ENCODE measurements around the gene MAP3K20. TPM values are rescaled to one million over a fixed set of nuclear protein-coding genes. Genes with fewer than 3 reads are reported as not detected.

The MAP3K20 gene
- total RNA-seq, 1 donor from 2014 or later: 11.8 TPM

DNA sequence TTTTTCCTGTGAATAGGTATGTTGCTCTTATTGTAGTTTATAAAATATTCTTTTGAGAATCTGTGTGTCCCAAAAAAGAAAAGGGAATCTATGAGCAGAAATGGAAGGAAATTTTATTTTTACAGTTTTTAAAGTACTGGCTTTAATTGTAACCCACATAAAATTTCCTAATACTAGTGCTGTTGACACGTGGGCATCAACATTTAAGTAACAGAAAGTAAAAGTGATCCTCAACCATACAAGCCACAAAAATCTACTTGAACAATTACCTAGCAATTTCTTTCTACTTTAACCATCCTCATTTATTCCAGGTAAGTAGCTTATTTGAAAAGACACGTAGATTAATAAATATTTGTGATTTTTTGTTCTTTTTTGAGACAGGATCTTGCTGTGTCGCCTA, 62.0 kb downstream of the MAP3K20 start:
- H3K27me3 Mint-ChIP-seq (ENCODE audit: unreplicated experiment): no peaks in the 10 kb centered on the region
- TF ChIP-seq, protein P1, sequence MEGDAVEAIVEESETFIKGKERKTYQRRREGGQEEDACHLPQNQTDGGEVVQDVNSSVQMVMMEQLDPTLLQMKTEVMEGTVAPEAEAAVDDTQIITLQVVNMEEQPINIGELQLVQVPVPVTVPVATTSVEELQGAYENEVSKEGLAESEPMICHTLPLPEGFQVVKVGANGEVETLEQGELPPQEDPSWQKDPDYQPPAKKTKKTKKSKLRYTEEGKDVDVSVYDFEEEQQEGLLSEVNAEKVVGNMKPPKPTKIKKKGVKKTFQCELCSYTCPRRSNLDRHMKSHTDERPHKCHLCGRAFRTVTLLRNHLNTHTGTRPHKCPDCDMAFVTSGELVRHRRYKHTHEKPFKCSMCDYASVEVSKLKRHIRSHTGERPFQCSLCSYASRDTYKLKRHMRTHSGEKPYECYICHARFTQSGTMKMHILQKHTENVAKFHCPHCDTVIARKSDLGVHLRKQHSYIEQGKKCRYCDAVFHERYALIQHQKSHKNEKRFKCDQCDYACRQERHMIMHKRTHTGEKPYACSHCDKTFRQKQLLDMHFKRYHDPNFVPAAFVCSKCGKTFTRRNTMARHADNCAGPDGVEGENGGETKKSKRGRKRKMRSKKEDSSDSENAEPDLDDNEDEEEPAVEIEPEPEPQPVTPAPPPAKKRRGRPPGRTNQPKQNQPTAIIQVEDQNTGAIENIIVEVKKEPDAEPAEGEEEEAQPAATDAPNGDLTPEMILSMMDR (IDR thresholded peaks at IDR 0.05; ENCODE audit: unreplicated experiment): no peak
- no peaks in the 10 kb centered on the region for H3K9me3 Mint-ChIP-seq (ENCODE audit: unreplicated experiment)
- H3K27ac Mint-ChIP-seq (ENCODE audit: unreplicated experiment): no peak overlapping the region
- peaks cover 6% of the 10 kb centered on the region for H3K36me3 Mint-ChIP-seq (ENCODE audit: low read depth, unreplicated experiment)
- no peak for DNase-seq (ENCODE audit: low spot score)
- H3K4me1 Mint-ChIP-seq (ENCODE audit: unreplicated experiment): peaks cover 15% of the 10 kb centered on the region
- H3K4me3 Mint-ChIP-seq (ENCODE audit: unreplicated experiment): no peak overlapping the region

DNA sequence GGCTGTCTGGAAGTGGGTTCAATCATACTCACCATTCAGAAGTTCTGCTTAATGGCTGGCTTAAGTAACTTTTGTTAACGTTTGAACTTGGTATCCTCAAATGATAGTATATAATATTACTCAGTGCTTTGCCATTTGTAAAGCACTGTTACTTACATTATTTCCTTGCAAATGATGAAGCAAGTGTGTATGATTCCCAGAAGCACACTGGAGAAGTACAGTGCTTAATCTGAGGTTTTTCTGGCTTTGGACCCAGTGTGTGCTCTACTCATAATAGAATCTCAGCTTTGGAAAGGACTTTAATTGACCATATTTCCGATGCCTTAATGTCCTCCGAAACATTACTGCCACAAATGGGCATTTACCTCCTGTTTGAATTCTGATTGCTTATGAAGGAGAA, 63.3 kb downstream of the MAP3K20 start:
- DNase-seq (ENCODE audit: low spot score): no peak
- Mint-ChIP-seq H3K4me1 (ENCODE audit: unreplicated experiment) (peaks cover 15% of the 10 kb centered on the region), H3K36me3 (ENCODE audit: low read depth, unreplicated experiment) (peaks cover 6% of the 10 kb centered on the region), H3K27me3 (ENCODE audit: unreplicated experiment) (no peaks in the 10 kb centered on the region), H3K9me3 (ENCODE audit: unreplicated experiment) (no peaks in the 10 kb centered on the region), H3K4me3 (ENCODE audit: unreplicated experiment) (no peak overlapping the region), H3K27ac (ENCODE audit: unreplicated experiment) (no peak overlapping the region)
- TF ChIP-seq, protein P1 (IDR thresholded peaks at IDR 0.05; ENCODE audit: unreplicated experiment): no peak

DNA sequence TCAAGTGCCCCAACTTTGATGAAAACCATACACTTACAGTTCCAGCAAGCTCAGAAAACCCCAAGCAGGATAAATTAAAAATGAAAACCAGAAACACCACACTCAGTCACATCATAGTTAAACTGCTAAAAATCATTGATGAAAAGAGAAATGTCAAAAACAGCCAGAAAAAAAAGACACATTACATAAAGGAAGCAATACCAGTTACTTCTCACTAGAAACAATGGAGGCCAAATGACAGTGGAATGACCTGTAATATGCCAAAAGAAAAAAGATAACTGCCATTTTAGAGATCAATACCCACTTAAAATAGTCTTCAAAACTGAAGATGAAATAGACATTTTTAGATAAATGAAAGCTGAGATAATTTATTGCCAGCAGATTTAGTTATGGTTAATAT, 66.0 kb downstream of the MAP3K20 start:
- H3K27ac Mint-ChIP-seq (ENCODE audit: unreplicated experiment): no peak overlapping the region
- H3K27me3 Mint-ChIP-seq (ENCODE audit: unreplicated experiment): no peaks in the 10 kb centered on the region
- TF ChIP-seq, protein P1 (IDR thresholded peaks at IDR 0.05; ENCODE audit: unreplicated experiment): no peak

DNA sequence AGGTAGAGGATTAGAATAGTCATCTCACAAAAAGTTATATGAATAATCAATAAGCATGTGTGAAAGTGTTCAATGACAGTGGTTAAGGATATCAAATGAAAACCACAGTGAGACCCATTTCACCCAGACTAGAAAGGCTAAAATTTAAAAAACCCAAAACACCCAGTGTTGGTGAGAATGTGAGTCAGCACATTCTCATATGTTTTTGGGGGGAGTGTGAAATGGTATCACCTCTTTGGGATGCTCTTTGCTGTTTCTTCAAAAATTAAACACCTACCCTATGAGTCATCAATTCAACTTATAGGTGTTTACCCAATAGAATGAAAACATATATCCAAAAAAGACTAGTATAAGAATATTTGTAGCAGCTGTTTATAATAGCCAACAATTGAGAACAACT, 69.8 kb downstream of the MAP3K20 start:
- no peaks in the 10 kb centered on the region for H3K27me3 Mint-ChIP-seq (ENCODE audit: unreplicated experiment)
- H3K27ac Mint-ChIP-seq (ENCODE audit: unreplicated experiment): no peak overlapping the region
- H3K4me3 Mint-ChIP-seq (ENCODE audit: unreplicated experiment): no peak overlapping the region
- TF ChIP-seq, protein P1 (IDR thresholded peaks at IDR 0.05; ENCODE audit: unreplicated experiment): no peak
- H3K4me1 Mint-ChIP-seq (ENCODE audit: unreplicated experiment): peaks cover 6% of the 10 kb centered on the region
- H3K9me3 Mint-ChIP-seq (ENCODE audit: unreplicated experiment): no peaks in the 10 kb centered on the region
- H3K36me3 Mint-ChIP-seq (ENCODE audit: low read depth, unreplicated experiment): peaks cover 6% of the 10 kb centered on the region
- no peak for DNase-seq (ENCODE audit: low spot score)

More for the DNA sequence above, 66.0 kb downstream of the MAP3K20 start:
- H3K36me3 Mint-ChIP-seq (ENCODE audit: low read depth, unreplicated experiment): peaks cover 6% of the 10 kb centered on the region
- H3K9me3 Mint-ChIP-seq (ENCODE audit: unreplicated experiment): no peaks in the 10 kb centered on the region
- H3K4me3 Mint-ChIP-seq (ENCODE audit: unreplicated experiment): no peak overlapping the region
- H3K4me1 Mint-ChIP-seq (ENCODE audit: unreplicated experiment): peaks cover 3% of the 10 kb centered on the region
- DNase-seq (ENCODE audit: low spot score): no peak

DNA sequence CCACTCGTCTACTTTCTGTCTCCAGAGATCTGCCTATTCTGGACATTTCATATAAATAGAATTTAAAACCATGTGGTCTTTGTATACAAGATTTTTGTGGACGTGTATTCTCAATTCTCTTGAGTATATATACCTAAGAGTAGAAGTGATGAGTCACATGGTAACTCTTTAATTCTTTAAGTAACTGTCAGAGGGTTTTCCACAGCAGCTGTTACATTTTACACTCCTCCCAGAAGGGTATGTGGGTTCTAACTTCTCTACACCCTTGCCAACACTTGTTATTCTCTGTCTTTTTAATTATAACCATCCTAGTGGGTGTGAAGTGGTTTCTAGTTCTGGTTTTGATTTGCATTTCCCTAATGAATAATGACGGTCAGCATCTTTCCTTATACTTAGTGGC, 70.9 kb downstream of the MAP3K20 start:
- no peak overlapping the region for H3K4me3 Mint-ChIP-seq (ENCODE audit: unreplicated experiment)
- no peak overlapping the region for H3K27ac Mint-ChIP-seq (ENCODE audit: unreplicated experiment)
- no peaks in the 10 kb centered on the region for H3K27me3 Mint-ChIP-seq (ENCODE audit: unreplicated experiment)

More for the DNA sequence above, 70.9 kb downstream of the MAP3K20 start:
- Mint-ChIP-seq H3K4me1 (ENCODE audit: unreplicated experiment) (peaks cover 7% of the 10 kb centered on the region), H3K9me3 (ENCODE audit: unreplicated experiment) (no peaks in the 10 kb centered on the region), H3K36me3 (ENCODE audit: low read depth, unreplicated experiment) (peaks cover under 1% of the 10 kb centered on the region)
- DNase-seq (ENCODE audit: low spot score): no peak
- TF ChIP-seq, protein P1 (IDR thresholded peaks at IDR 0.05; ENCODE audit: unreplicated experiment): no peak
